Fibroblast of lung (primary cell): ENCODE measurements around the gene INTS6. TPM values are rescaled to one million over a fixed set of nuclear protein-coding genes. Genes with fewer than 3 reads are reported as not detected.

Experiments used
- DNase-seq, 2 donors: peaks; one replicate each; pipeline versions ENCODE4 v3.0.0 to v3.0.0-alpha.2; 2010; ENCODE audit warnings: low read depth in 2 of 2
- H2AFZ ChIP-seq: 2 replicates; pipeline ENCODE4 v1.5.1; 2012; ENCODE audit warnings: low read length, control low read depth, inconsistent platforms
- H3K27ac ChIP-seq: 2 replicates; pipeline ENCODE4 v1.5.1; 2011; ENCODE audit warnings: low read length, control low read depth; ENCODE audit not compliant: insufficient read depth
- H3K27me3 ChIP-seq: 2 replicates; pipeline ENCODE4 v1.5.1; 2011; ENCODE audit warnings: mild to moderate bottlenecking, low read length; ENCODE audit not compliant: control insufficient read depth, insufficient read depth
- H3K36me3 ChIP-seq: 2 replicates; pipeline ENCODE4 v1.5.1; 2011; ENCODE audit warnings: low read length; ENCODE audit not compliant: control insufficient read depth, insufficient read depth
- H3K4me1 ChIP-seq: 2 replicates; pipeline ENCODE4 v1.5.1; 2011; ENCODE audit warnings: low read length; ENCODE audit not compliant: control insufficient read depth, insufficient read depth; ENCODE audit errors: extremely low read depth
- H3K4me2 ChIP-seq: 2 replicates; pipeline ENCODE4 v1.5.1; 2011; ENCODE audit warnings: low read length, control low read depth; ENCODE audit not compliant: insufficient read depth; ENCODE audit errors: extremely low read depth
- H3K4me3 ChIP-seq, 4 experiments: fragments of 200-600 bp in 1 of 4; sonication (generic) in 1 of 4; replicated peaks in 1 of 4; 2 replicates each; pipeline ENCODE4 v1.5.1; 2011 to 2016; ENCODE audit warnings: low read length in 4 of 4, low read depth in 3 of 4, mild to moderate bottlenecking in 3 of 4, control low read depth in 2 of 4, inconsistent platforms in 1 of 4, mixed read lengths in 1 of 4; ENCODE audit not compliant: insufficient read depth in 1 of 4; ENCODE audit errors: control extremely low read depth in 1 of 4
- H3K79me2 ChIP-seq: 2 replicates; pipeline ENCODE4 v1.5.1; 2012; ENCODE audit warnings: mild to moderate bottlenecking, low read length, inconsistent platforms; ENCODE audit not compliant: control insufficient read depth, insufficient read depth
- H3K9ac ChIP-seq: 2 replicates; pipeline ENCODE4 v1.5.1; 2011; ENCODE audit warnings: mild to moderate bottlenecking, low read length, control low read depth; ENCODE audit not compliant: insufficient read depth
- H3K9me3 ChIP-seq: 2 replicates; pipeline ENCODE4 v1.5.1; 2012; ENCODE audit warnings: low read depth, low read length; ENCODE audit not compliant: control insufficient read depth, insufficient read depth
- H4K20me1 ChIP-seq: 2 replicates; pipeline ENCODE4 v1.5.1; 2011; ENCODE audit warnings: low read length; ENCODE audit not compliant: control insufficient read depth, insufficient read depth; ENCODE audit errors: extremely low read depth
- EZH2 ChIP-seq: IDR thresholded peaks from 2 replicates; pipeline ENCODE4 v1.5.1; 2012; ENCODE audit warnings: low read length, control low read depth, mild to moderate bottlenecking; ENCODE audit errors: missing control alignments
- polyA plus RNA-seq, 2 donors: library from polyadenylated mRNA; depleted of rRNA in 1 of 2; stranded (reverse) in 1 of 2; unstranded in 1 of 2; fragments of >200 nt; gene quantifications; 2 replicates each; pipeline ENCODE4 v1.2.1, GENCODE V29; 2011 to 2012; ENCODE audit warnings: missing spikeins in 1 of 2
- total RNA-seq: library from RNA; depleted of rRNA; stranded (reverse); fragments of >200 nt; gene quantifications from 2 replicates; pipeline ENCODE4 v1.2.1, GENCODE V29; 2014
- TF ChIP-seq, protein P1 (sequence below), 2 donors: IDR thresholded peaks in 1 of 2; conservative IDR thresholded peaks in 1 of 2; 1 replicate in 1 of 2; 2 replicates in 1 of 2; pipeline ENCODE4 v1.5.1; 2011 to 2012; ENCODE audit warnings: low read length in 2 of 2, control low read depth in 1 of 2, inconsistent platforms in 1 of 2, low read depth in 1 of 2, mild to moderate bottlenecking in 1 of 2

The INTS6 gene
- total and polyA plus RNA-seq, 2 donors (not counting 1 experiment from before 2014, with no cell fraction given): 29.3 to 66.7 TPM

GRCh38 chr13:51357928-51358595 lies 94.8 kb downstream of the INTS6 start:
- Histone ChIP-seq H3K4me1 (no peaks in the 10 kb centered on the region), H3K27me3 (no peaks in the 10 kb centered on the region), H4K20me1 (no peaks in the 10 kb centered on the region), H3K36me3 (no peaks in the 10 kb centered on the region), H3K9me3 (no peaks in the 10 kb centered on the region), H3K79me2 (no peaks in the 10 kb centered on the region), H3K9ac (no peak overlapping the region), H2AFZ (no peak overlapping the region), H3K27ac (no peak overlapping the region), H3K4me3 (no peak overlapping the region), H3K4me2 (no peak overlapping the region)
- DNase-seq: peak in 1 of 2 donors; percentile 60
- TF ChIP-seq, protein P1, sequence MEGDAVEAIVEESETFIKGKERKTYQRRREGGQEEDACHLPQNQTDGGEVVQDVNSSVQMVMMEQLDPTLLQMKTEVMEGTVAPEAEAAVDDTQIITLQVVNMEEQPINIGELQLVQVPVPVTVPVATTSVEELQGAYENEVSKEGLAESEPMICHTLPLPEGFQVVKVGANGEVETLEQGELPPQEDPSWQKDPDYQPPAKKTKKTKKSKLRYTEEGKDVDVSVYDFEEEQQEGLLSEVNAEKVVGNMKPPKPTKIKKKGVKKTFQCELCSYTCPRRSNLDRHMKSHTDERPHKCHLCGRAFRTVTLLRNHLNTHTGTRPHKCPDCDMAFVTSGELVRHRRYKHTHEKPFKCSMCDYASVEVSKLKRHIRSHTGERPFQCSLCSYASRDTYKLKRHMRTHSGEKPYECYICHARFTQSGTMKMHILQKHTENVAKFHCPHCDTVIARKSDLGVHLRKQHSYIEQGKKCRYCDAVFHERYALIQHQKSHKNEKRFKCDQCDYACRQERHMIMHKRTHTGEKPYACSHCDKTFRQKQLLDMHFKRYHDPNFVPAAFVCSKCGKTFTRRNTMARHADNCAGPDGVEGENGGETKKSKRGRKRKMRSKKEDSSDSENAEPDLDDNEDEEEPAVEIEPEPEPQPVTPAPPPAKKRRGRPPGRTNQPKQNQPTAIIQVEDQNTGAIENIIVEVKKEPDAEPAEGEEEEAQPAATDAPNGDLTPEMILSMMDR (conservative IDR thresholded peaks at IDR 0.05 in 1 of 2, IDR thresholded peaks at IDR 0.05 in 1 of 2; ENCODE audit: low read depth in 1 of 2, low read length in 2 of 2): no peak
- TF ChIP-seq EZH2: no peak

DNA sequence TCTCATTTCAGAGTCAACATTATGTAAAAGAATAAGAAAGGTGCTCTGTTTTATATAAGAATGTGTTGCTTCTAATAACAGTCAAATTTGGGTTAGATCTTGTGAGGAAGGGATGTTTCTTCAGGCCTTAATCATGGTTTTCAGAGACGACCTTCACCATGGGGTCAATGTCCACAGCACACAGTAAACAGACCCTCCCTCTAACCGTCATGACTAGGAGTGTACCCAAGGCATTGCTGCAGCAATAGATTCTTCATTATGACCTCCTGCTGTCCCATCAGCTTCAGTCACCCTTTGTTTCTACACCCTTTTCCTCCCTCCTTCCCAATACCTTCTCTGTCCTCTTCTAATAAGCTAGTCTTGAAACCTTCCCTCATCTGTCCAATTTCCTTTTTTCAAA lies 97.6 kb downstream of the INTS6 start:
- H4K20me1 ChIP-seq: no peaks in the 10 kb centered on the region

GRCh38 chr13:51349016-51349415 lies 103.8 kb downstream of the INTS6 start:
- H2AFZ ChIP-seq: no peak overlapping the region
- no peak overlapping the region for H3K4me2 ChIP-seq
- TF ChIP-seq EZH2: no peak
- TF ChIP-seq, protein P1 (conservative IDR thresholded peaks at IDR 0.05 in 1 of 2, IDR thresholded peaks at IDR 0.05 in 1 of 2; ENCODE audit: low read depth in 1 of 2, low read length in 2 of 2): no peak
- peaks cover 2% of the 10 kb centered on the region for H3K36me3 ChIP-seq
- DNase-seq: no peak
- no peaks in the 10 kb centered on the region for H4K20me1 ChIP-seq
- H3K4me3 ChIP-seq: no peak overlapping the region
- H3K27ac ChIP-seq: no peak overlapping the region
- H3K4me1 ChIP-seq: no peaks in the 10 kb centered on the region
- no peaks in the 10 kb centered on the region for H3K9me3 ChIP-seq
- H3K27me3 ChIP-seq: no peaks in the 10 kb centered on the region
- H3K79me2 ChIP-seq: no peaks in the 10 kb centered on the region
- no peak overlapping the region for H3K9ac ChIP-seq

More for the DNA sequence above, 97.6 kb downstream of the INTS6 start:
- DNase-seq: no peak
- peaks cover 2% of the 10 kb centered on the region for H3K36me3 ChIP-seq
- H2AFZ ChIP-seq: no peak overlapping the region
- no peaks in the 10 kb centered on the region for H3K9me3 ChIP-seq
- H3K4me2 ChIP-seq: no peak overlapping the region
- no peak overlapping the region for H3K9ac ChIP-seq
- no peaks in the 10 kb centered on the region for H3K79me2 ChIP-seq
- no peak overlapping the region for H3K4me3 ChIP-seq
- H3K27me3 ChIP-seq: no peaks in the 10 kb centered on the region
- TF ChIP-seq, protein P1 (conservative IDR thresholded peaks at IDR 0.05 in 1 of 2, IDR thresholded peaks at IDR 0.05 in 1 of 2; ENCODE audit: low read depth in 1 of 2, low read length in 2 of 2): no peak
- H3K4me1 ChIP-seq: no peaks in the 10 kb centered on the region
- H3K27ac ChIP-seq: no peak overlapping the region
